GM18526 (cell line): Measurements from ENCODE around the gene CXCR4.

Experiments
- POLR2A ChIP-seq: IDR thresholded peaks from 3 replicates; pipeline ENCODE4 v1.6.1; 2011; ENCODE audit not compliant: insufficient read length; ENCODE audit errors: extremely low read depth

Gene CXCR4

DNA sequence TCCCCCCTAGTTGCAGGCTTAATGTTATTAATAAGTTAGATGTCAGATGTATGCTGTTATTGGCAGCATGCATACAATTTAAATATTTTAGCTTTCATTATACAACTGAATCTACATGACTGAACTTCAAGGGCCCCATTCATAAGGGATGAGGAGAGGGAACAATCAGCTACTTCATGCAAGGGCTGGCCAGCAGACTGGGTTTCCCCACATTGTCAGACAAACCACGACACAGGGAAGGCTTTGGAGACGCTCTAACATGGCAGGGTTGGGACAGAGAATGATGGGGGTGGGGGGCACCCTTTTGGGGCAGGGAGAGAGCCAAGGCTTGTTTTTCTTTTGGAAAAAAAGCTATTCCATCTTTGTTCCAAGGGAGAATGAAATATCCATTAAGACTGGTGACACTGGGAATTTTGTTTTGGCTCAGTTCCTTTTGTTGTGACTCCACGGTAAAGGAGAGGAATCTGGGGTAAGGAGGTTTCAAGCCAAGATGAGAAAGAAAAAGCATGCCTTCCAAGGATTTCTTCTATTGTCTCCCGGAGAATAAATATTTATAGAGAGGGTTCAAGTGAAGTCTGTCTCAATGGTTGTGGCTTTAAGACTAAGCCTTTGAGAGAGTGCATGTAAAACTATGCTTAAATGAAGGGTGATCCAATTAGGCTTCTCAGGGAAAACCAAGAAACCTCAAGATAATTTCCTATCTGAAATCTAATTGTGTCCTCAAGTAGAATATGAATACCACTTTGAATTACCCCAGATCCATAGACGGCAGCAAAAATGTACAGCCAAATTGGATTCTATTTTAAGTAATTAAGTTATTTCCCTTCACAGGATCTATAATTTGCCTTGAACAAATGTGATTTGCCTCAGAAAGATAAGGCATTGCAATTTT is 5.4 kb downstream of the CXCR4 start:
- TF ChIP-seq POLR2A, result no peak

DNA sequence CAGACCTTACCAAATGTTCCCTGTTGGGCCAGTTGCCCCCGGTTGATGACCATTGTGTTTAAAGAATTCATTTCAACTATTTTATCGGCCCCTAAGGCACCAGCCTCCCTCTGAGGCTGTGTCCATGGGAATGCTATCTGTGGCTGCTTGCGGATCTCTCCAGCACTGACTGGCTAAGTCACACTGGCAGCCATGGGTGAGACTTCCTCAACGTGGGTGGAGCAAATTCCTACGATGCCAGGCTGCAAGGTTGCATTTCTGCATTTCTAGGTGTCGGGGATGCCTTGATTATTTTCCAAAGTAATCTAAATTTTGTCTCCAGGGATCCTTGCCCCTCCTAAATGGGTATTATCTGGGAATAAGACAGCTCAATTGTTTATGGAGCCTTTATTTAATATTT is 6.2 kb downstream of the CXCR4 start:
- TF ChIP-seq POLR2A, result no peak

DNA sequence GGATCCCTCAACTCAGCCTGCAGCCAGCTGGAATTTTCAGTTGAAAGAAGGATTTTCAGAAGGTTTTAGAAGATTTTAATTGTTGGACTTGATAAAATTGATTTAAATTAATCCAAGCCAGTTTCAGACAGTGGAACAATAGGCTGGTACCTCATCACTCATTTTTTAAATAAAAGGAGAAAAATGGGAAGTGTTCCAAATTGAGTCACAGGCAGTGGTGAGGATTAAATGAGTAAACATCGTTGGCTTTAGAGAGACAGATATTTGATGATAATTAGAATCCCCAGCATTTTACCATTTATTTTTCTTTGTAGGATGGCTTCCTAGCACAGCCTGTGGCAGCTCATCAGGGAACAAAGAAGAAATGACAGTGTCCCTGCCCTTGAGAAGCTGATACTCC is 7.4 kb downstream of the CXCR4 start:
- no peak for TF ChIP-seq POLR2A

DNA sequence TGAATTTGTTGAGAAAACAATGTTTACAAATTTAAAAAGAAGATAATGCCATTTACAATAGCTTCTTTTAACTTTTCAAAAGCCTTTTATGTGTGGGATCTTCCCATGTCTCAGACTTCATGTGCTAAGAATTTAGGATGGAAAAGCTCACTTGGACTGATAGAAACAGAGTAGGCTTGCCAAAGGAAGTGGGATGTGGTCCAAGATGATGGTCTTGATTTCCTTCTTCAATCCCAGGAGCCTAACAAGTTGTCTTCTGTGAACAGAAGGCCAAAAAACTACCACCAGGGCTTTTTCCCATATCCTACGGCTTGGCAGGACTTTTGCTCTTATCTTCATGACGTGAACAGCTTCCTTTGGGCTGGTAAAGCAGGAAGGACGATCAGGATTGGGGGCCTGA is 9.5 kb downstream of the CXCR4 start:
- no peak for TF ChIP-seq POLR2A

DNA sequence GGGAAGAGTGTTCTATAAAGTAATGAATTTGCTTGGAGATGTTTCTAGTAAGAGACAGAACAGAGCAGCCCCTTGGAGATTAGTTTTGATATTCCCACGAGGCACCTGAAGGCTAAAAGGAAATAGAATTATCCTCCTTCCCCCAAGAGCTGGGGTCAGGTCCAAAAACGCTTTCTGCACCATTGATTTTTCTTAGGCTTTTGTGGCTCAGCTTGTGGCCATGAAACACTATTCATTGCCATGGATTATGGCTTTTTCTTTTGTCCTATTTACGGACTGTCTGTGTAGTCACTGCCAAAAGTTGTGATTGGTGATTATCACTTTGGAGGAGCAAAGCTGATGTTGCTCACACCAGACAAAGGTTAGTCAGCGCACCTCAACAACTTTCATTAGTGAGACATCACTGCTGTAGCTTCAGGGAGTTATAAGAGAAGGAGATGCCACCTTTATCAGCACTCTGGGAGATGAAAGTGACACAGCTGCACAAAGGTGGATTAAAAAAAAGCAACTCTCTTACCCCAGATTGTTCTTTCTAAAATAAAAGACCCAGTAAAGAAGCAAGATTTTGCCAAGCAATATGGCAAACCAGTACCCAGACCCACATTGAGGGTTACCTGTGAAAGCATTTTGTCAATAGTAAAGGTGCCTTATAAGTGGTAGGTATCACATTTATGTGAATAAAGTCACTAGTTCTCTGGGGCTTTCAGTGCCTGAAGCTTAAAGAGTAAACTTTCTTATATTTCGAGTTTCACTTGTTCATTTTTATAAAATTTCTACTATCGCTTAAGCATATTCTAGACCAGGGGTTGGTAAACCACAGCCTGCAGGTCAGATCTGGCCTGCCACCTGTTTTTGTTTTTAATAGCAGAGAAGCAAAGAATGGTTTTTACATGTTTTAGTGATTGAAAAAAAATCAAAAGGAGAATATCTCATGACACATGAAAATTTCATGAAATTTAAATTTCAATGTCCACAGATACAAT is 10.6 kb downstream of the CXCR4 start:
- TF ChIP-seq POLR2A, result no peak

DNA sequence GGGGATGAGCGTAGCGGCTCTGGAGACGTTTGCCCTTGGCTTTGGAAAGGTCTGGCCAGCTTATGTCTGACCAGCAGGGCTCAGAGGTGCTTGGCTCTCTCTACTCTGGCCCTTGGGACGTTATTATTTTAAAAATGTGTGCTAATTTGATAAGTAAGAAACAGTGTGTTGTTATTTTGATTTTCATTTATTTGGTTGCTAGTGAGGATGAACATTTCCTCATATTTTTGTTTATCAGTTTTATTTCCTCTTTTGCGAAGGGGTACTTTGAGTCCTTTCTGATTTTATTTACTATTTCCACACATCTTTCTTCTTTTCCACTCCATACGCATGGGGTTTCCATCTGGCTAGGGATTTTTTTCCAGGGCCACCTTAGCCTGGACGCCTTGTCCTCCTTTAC is 11.4 kb downstream of the CXCR4 start:
- TF ChIP-seq POLR2A, result no peak

DNA sequence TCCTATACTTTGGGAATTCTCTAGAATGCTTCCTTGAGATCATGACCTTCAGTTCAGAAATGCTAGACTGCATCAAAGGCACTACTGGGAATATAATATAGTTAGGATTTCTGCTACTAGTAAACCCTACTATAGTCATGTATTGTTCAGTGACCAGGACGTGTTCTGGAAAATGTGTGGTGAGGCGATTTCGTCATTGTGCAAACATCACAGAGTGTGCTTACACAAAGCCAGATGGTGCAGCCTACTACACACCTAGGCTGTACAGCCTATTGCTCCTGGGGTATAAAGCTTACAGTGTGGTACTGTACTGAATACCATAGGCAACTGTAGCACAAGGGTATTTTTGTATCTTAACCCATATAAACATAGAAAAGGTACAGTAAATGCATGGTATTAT is 13.0 kb downstream of the CXCR4 start:
- no peak for TF ChIP-seq POLR2A

DNA sequence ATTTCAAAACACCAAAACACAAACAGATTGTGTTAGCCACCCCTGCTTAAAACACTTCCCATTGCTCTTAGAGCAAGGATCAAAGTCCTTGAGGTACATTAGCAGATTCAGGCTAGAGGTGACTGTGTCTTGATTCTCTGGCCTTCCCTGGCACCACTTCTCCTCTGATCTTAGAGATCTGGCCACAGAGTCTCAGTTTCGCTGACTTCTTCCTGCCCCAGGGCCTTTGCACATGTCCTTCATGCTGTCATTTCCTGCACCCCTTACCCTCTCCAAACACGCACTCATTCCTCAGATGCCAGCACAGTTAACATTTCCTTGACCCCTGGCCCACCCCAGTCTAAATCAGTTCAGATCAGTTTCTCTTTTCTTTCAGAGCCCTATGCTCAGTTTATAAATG is 16.9 kb downstream of the CXCR4 start:
- no peak for TF ChIP-seq POLR2A

DNA sequence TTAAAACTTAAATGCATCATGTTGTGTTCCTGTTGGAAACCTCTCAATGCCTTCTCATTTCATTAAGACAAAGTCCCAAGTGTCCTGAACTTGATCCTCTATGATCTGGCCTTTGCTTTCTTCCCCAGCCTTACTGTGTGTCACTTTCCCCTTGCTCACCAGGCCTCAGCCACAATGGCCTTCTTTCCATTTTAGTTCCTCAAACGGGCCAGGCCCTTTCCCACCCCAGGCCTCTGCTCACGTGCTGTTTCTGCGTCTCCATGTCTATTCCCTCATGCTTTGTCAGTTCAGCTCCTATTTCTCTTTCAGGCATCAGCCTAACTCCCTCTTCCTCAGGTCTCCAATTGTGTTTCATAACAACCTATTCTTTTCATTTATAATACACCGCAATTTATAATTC is 19.5 kb downstream of the CXCR4 start:
- TF ChIP-seq POLR2A, result no peak

DNA sequence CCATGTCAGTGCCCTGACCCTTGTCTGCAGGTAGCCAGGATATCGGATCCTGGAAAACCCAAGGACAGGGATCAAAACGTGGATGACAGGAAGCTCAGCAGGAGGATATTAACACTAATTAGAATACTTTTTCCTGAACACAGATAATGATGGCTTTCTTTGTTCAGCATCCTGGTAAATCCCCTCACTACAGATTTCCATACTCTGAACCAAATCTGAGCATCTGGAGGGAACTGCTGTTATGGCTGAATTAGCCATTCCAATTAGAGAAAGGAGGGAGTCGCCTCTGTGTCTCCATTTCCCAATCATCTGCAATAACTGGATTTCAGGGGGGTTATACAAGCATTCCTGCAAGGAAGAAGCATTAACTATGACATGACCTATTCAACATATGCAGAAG is 24.4 kb downstream of the CXCR4 start:
- TF ChIP-seq POLR2A, result no peak

DNA sequence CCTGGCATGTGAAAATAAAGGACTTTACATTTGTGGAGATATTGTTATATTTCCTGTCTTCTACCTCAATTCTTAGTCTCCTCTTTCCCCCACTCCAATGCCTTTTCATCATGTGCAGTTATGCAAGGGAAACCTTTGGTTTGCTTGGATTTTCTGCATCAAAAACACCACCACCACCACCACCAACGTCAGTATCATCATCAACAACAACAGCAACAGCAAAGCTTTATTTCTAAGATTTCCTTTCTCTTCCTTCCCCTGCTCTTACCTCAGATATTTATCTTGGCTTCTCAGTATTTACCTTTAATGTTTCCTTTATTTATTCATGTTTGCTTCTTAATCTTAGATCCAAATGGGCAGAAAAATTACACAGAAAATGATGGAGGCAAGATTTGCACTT is 26.1 kb downstream of the CXCR4 start:
- TF ChIP-seq POLR2A, result no peak

DNA sequence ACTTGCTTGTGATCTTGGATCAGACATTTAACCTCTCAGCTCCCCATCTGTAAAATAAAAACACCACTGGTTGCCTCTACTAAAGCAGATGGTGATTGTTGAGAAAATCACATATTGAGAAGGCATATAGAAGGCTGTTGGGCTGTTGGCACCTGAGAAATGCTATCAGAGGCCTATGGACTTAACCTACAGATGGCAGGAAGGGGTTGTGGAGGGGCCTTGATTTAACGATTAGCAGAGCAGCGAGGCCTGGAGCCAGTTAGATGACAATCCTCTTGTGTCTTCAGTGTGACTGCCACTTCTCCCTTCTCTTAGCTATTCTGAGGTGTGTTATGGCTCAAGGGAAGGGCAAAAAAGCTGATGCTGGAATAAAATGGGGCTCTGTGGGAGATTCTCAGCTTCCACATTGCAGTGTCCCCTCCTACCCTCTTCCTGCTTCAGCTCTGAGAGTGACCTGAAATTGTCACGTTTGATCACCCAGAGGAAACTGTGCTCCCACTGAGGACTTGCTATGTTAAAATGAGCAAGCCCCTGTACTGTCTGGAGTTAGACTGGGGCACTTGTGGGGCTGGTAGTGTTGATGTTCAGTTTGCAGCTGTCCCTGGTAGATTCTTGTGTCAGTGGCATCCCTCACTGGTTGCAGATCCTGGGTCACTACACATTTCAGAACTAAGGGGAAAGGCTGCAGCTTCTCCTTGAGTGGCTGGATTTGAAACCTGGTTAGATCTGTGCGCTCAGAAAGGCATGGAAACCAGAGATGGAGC is 31.5 kb downstream of the CXCR4 start:
- no peak for TF ChIP-seq POLR2A

DNA sequence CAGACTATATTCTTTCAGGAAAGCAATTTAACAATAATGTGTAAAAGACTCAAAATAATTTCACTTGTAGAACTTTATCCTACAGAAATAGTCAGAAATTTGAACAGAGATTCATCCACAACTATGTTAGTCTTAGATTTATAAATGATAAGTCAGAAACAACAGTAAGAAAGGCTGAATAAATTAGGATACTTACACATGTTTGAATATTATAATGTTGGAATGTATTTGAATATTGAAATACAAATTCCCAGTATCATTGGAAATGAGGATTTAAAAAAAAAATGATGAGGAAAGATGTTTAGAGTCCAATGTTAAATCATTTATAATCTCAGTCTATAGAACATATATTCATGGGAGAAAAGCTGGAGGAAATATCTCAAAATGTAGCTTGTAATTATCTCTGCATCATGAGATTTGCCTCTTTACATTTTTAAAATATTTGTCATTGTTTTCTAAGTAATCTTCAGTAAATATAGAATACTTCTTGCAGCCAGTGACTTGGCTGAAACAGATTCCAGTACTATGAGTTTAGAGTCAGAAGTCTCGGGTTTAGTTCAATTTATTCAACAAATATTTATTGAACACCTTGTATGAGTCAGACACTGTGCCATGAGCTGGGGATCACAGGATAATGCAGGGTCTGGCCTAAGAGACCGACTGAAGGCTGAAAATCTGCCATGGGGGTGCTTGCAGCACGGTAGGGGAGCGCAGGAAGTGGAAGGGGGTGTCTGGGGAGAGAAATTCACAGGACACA is 32.3 kb downstream of the CXCR4 start:
- TF ChIP-seq POLR2A, result no peak

DNA sequence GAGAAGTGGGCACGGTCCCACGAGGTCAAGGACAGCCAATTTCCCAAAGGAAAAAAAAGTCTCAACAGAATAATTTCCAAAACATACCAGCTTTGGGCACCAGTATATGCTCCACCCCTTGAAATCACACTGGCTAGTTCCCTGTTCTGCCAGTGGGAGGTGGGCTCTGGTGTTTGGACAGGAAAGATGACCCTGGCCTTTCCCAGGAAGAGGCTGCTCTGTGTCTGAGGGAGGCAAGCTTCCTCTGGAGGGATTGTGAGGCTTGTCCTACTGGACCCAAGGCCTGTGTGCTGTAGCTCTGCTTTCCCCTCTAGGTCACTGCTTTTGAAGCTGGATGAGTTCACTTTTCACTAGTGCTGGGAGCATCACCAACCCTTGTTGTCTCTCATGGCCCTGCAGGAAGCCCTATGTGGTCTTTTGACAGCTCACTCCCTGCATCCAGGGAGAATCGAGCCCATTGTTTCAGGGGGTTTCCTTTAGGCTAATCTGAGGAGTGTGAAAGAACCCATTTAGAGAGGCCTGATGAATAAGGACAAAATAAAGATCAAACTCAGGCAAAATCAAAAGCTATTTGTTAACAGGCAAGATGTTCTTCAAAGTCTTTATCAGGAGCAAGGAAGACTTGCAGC is 36.3 kb downstream of the CXCR4 start:
- TF ChIP-seq POLR2A, result no peak
